Smooth muscle cell (in vitro differentiated cells): ENCODE results near the gene MTOR. TPM values are rescaled to one million over a fixed set of nuclear protein-coding genes. Genes with fewer than 3 reads are reported as not detected.

Experiments used
- DNase-seq: peaks from one replicate; lab custom pipeline; 2025; ENCODE audit not compliant: unreplicated experiment; lab: John Stamatoyannopoulos, UW
- H2AFZ ChIP-seq: fragments of 200-600 bp; sonication (generic); 2 replicates; pipeline ENCODE4 v1.6.0; 2016; ENCODE audit warnings: antibody characterized with exemption, low read depth, mild to moderate bottlenecking
- H3F3A ChIP-seq: fragments of 200-600 bp; sonication (generic); 2 replicates; pipeline ENCODE4 v1.6.0; 2017; ENCODE audit warnings: antibody characterized with exemption, low read depth
- H3K27ac ChIP-seq: fragments of 200-600 bp; sonication (generic); 2 replicates; pipeline ENCODE4 v1.5.1; 2016; ENCODE audit warnings: low read depth, mild to moderate bottlenecking
- H3K27me3 ChIP-seq: fragments of 200-600 bp; sonication (generic); 2 replicates; pipeline ENCODE4 v1.6.1; 2016; ENCODE audit warnings: low read depth, mild to moderate bottlenecking
- H3K36me3 ChIP-seq: fragments of 200-600 bp; sonication (generic); 2 replicates; pipeline ENCODE4 v1.5.1; 2016; ENCODE audit warnings: low read depth
- H3K4me1 ChIP-seq: fragments of 200-600 bp; sonication (generic); 2 replicates; pipeline ENCODE4 v1.5.1; 2016; ENCODE audit warnings: low read depth
- H3K4me2 ChIP-seq: fragments of 200-600 bp; sonication (generic); 2 replicates; pipeline ENCODE4 v1.6.0; 2016; ENCODE audit warnings: mild to moderate bottlenecking
- H3K4me3 ChIP-seq: fragments of 200-600 bp; sonication (generic); 2 replicates; pipeline ENCODE4 v1.5.1; 2016; ENCODE audit warnings: mild to moderate bottlenecking
- H3K79me2 ChIP-seq: fragments of 200-600 bp; sonication (generic); 2 replicates; pipeline ENCODE4 v1.6.0; 2016; ENCODE audit warnings: low read depth, mild to moderate bottlenecking
- H3K9ac ChIP-seq: fragments of 200-600 bp; sonication (generic); 2 replicates; pipeline ENCODE4 v1.6.0; 2016; ENCODE audit warnings: low read depth
- H3K9me3 ChIP-seq: fragments of 200-600 bp; sonication (generic); replicated peaks from 2 replicates; pipeline ENCODE4 v1.5.1; 2016; ENCODE audit warnings: low read depth
- H4K20me1 ChIP-seq: fragments of 200-600 bp; sonication (generic); 2 replicates; pipeline ENCODE4 v1.6.0; 2016; ENCODE audit warnings: low read depth
- WGBS: methylation state at CpG from one replicate; pipeline ENCODE4 v1.1.7; 2016; ENCODE audit warnings: low lambda C conversion rate; 5-methylcytosine and 5-hydroxymethylcytosine counted together
- polyA plus RNA-seq: library from polyadenylated mRNA; unstranded; fragments of >200 nt; fragmentation: Nextera tagmentation; extraction: Ambion mirVana; gene quantifications from 2 replicates; pipeline ENCODE4 v1.2.1, GENCODE V29; 2016
- total RNA-seq: library from RNA; depleted of rRNA; stranded (reverse); fragments of >200 nt; gene quantifications from 2 replicates; pipeline ENCODE4 v1.2.3, GENCODE V29; 2014
- TF ChIP-seq, protein P1 (sequence below): fragments of 200-600 bp; sonication (generic); IDR thresholded peaks from 2 replicates; pipeline ENCODE4 v1.5.1; 2017; ENCODE audit warnings: borderline replicate concordance, mild to moderate bottlenecking, antibody characterized with exemption; ENCODE audit not compliant: insufficient read depth, poor library complexity, severe bottlenecking

MTOR gene
- total and polyA plus RNA-seq, 2 experiments from 2014 or later, result 11.2 to 26.8 TPM

- H3K9me3 ChIP-seq, result no peaks in the 10 kb centered on the region
- WGBS, result 99% methylated on average over 4 of the region's 4 CpGs
Observed at GRCh38 chr1:11211461-11211860, 50.9 kb downstream of the MTOR start.

GRCh38 chr1:11207898-11208611 lies 54.3 kb downstream of the MTOR start:
- peaks cover 31% of the 10 kb centered on the region for H3K36me3 ChIP-seq
- DNase-seq, result no peak

More at GRCh38 chr1:11211461-11211860, 50.9 kb downstream of the MTOR start:
- Histone ChIP-seq H3K4me2 (no peak overlapping the region), H3K27me3 (no peaks in the 10 kb centered on the region), H2AFZ (no peak overlapping the region), H4K20me1 (no peaks in the 10 kb centered on the region), H3K9ac (no peak overlapping the region), H3F3A (no peaks in the 10 kb centered on the region), H3K4me1 (no peaks in the 10 kb centered on the region), H3K27ac (no peak overlapping the region), H3K36me3 (peaks cover 41% of the 10 kb centered on the region), H3K4me3 (no peak overlapping the region), H3K79me2 (no peaks in the 10 kb centered on the region)
- TF ChIP-seq, protein P1, sequence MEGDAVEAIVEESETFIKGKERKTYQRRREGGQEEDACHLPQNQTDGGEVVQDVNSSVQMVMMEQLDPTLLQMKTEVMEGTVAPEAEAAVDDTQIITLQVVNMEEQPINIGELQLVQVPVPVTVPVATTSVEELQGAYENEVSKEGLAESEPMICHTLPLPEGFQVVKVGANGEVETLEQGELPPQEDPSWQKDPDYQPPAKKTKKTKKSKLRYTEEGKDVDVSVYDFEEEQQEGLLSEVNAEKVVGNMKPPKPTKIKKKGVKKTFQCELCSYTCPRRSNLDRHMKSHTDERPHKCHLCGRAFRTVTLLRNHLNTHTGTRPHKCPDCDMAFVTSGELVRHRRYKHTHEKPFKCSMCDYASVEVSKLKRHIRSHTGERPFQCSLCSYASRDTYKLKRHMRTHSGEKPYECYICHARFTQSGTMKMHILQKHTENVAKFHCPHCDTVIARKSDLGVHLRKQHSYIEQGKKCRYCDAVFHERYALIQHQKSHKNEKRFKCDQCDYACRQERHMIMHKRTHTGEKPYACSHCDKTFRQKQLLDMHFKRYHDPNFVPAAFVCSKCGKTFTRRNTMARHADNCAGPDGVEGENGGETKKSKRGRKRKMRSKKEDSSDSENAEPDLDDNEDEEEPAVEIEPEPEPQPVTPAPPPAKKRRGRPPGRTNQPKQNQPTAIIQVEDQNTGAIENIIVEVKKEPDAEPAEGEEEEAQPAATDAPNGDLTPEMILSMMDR, result no peak
- no peak for DNase-seq

DNA sequence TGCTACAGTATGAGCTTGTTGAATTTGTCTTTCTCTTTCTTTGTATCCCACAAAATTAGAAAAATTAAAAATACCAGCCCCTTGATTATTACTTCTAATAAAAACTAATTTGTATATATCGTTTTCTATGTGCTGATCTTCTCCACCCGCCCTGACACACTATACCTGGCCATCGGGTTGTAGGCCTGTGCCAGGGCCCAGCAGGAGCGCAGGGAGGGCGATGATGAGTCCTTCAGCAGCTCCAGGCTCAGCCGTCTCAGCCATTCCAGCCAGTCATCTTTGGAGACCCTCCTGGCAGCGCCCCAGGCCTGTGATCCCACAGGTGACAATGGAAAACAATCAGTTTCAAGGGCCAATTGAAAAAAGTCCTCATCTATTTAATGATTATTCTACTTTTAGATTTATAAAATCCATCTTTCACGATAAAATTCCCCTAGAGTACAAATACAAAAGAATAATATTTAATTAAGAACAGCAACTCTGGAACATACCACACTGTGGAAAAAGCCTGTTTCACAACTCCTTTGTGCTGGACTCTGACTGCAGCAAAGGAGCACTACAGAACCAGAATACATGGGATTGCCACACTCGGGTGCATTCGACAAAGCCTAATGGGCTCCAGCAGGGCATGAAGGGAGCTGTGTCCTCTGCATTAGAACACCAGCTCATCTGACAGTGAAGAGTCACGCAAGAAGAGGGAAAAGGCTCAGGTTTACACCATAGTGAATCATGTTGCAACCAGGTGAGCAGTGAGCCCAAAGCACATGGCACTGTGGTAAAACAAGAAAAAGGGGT lies 57.8 kb downstream of the MTOR start:
- TF ChIP-seq, protein P1, result no peak
- Histone ChIP-seq H3K4me2 (no peak overlapping the region), H3K27ac (no peak overlapping the region), H4K20me1 (no peaks in the 10 kb centered on the region), H3K9me3 (no peaks in the 10 kb centered on the region), H3K27me3 (no peaks in the 10 kb centered on the region), H3K79me2 (no peaks in the 10 kb centered on the region), H3F3A (no peaks in the 10 kb centered on the region), H3K36me3 (peaks cover 17% of the 10 kb centered on the region), H3K4me3 (no peak overlapping the region), H3K4me1 (no peaks in the 10 kb centered on the region), H2AFZ (no peak overlapping the region), H3K9ac (no peak overlapping the region)
- no peak for DNase-seq
- WGBS, result 98% methylated on average over 11 of the region's 11 CpGs

More at GRCh38 chr1:11207898-11208611, 54.3 kb downstream of the MTOR start:
- no peaks in the 10 kb centered on the region for H3K79me2 ChIP-seq
- H3K9me3 ChIP-seq, result no peaks in the 10 kb centered on the region
- WGBS, result 95% methylated on average over 6 of the region's 6 CpGs
- no peaks in the 10 kb centered on the region for H3K27me3 ChIP-seq
- no peak overlapping the region for H3K4me2 ChIP-seq
- no peaks in the 10 kb centered on the region for H3F3A ChIP-seq
- no peaks in the 10 kb centered on the region for H4K20me1 ChIP-seq
- no peak overlapping the region for H3K27ac ChIP-seq
- TF ChIP-seq, protein P1, result no peak
- H3K4me1 ChIP-seq, result no peaks in the 10 kb centered on the region
- H3K9ac ChIP-seq, result no peak overlapping the region
- no peak overlapping the region for H3K4me3 ChIP-seq
- H2AFZ ChIP-seq, result no peak overlapping the region
